Endothelial cell (in vitro differentiated cells): ENCODE data around the gene RNF167. TPM values are rescaled to one million over a fixed set of nuclear protein-coding genes. Genes with fewer than 3 reads are reported as not detected.
"Not testable (repeated sequence)": the region's sequence is repeated elsewhere in the genome, so short reads cannot be mapped to it uniquely, and the experiment has no call there.

Source experiments
- DNase-seq: peaks from one replicate; pipeline ENCODE4 v3.0.0; 2021; ENCODE audit warnings: low spot score
- H3K27ac Mint-ChIP-seq: one replicate; pipeline ENCODE4 v1.8.0; 2021; ENCODE audit warnings: mixed read lengths, inconsistent platforms; ENCODE audit not compliant: unreplicated experiment
- H3K27me3 Mint-ChIP-seq: one replicate; pipeline ENCODE4 v1.8.0; 2021; ENCODE audit warnings: mild to moderate bottlenecking, moderate library complexity, mixed read lengths, inconsistent platforms; ENCODE audit not compliant: unreplicated experiment
- H3K36me3 Mint-ChIP-seq: one replicate; pipeline ENCODE4 v1.8.0; 2021; ENCODE audit warnings: mild to moderate bottlenecking, low read depth, mixed read lengths, inconsistent platforms; ENCODE audit not compliant: unreplicated experiment
- H3K4me1 Mint-ChIP-seq: one replicate; pipeline ENCODE4 v1.8.0; 2021; ENCODE audit warnings: mild to moderate bottlenecking, mixed read lengths, inconsistent platforms; ENCODE audit not compliant: unreplicated experiment
- H3K4me3 Mint-ChIP-seq: one replicate; pipeline ENCODE4 v1.8.0; 2021; ENCODE audit warnings: mild to moderate bottlenecking, mixed read lengths, inconsistent platforms; ENCODE audit not compliant: unreplicated experiment
- H3K9me3 Mint-ChIP-seq: one replicate; pipeline ENCODE4 v1.8.0; 2021; ENCODE audit warnings: mixed read lengths, inconsistent platforms; ENCODE audit not compliant: unreplicated experiment
- total RNA-seq: library from RNA; stranded (reverse); fragmentation: NEBNext Ultra II Directional; extraction: Animal tissue kit (Norgen Biotek cat#: 25700); gene quantifications from one replicate; pipeline ENCODE4 v1.2.1, GENCODE V29; 2021; ENCODE audit not compliant: unreplicated experiment
- TF ChIP-seq, protein P1 (sequence below): fragments of 200-600 bp; sonication (generic); IDR thresholded peaks from one replicate; pipeline ENCODE4 v1.5.0; 2021; ENCODE audit warnings: antibody characterized with exemption; ENCODE audit not compliant: unreplicated experiment

The RNF167 gene
- total RNA-seq, 1 donor from 2014 or later, result 92.3 TPM

DNA sequence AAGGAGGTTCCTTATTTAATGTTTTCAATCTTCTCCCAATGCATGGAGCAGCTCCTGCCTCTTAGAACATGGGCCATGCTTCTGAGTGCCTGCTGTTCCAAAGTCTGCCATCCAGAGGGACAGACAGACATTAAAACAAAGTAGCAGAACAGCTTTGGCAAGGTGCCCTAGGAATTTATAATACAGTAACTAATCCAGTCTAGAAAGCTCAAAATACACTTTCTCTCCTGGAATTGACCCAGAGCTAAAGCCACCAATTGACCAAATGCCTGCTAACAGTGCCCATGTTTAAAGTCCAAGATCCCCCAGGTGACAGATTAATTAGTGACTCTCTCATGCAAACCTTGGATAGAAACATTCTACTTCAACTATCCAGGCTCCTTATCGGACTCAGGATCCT, 26.1 kb upstream of the RNF167 start:
- DNase-seq, result no peak
- no peak overlapping the region for H3K27ac Mint-ChIP-seq
- TF ChIP-seq, protein P1, sequence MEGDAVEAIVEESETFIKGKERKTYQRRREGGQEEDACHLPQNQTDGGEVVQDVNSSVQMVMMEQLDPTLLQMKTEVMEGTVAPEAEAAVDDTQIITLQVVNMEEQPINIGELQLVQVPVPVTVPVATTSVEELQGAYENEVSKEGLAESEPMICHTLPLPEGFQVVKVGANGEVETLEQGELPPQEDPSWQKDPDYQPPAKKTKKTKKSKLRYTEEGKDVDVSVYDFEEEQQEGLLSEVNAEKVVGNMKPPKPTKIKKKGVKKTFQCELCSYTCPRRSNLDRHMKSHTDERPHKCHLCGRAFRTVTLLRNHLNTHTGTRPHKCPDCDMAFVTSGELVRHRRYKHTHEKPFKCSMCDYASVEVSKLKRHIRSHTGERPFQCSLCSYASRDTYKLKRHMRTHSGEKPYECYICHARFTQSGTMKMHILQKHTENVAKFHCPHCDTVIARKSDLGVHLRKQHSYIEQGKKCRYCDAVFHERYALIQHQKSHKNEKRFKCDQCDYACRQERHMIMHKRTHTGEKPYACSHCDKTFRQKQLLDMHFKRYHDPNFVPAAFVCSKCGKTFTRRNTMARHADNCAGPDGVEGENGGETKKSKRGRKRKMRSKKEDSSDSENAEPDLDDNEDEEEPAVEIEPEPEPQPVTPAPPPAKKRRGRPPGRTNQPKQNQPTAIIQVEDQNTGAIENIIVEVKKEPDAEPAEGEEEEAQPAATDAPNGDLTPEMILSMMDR, result no peak
- no peaks in the 10 kb centered on the region for H3K36me3 Mint-ChIP-seq
- no peak overlapping the region for H3K4me3 Mint-ChIP-seq
- H3K4me1 Mint-ChIP-seq, result no peaks in the 10 kb centered on the region
- no peaks in the 10 kb centered on the region for H3K9me3 Mint-ChIP-seq
- H3K27me3 Mint-ChIP-seq, result peaks cover 4% of the 10 kb centered on the region

DNA sequence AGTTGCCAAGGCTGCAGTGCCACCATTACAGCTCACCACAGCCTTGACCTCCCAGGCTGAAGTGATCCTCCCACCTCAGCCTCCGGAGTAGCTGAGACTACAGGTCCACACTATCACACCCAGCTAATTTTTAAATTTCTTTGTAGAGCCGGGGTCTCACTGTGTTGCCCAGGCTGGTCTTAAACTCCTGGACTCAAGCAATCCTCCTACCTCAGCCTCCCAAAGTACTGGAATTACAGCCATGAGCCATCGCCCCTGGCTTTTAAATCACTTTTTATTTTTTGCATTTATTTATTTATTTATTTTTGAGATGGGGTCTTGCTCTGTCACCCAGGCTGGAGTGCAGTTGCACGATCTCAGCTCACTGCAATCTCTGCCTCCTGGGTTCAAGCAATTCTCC, 25.5 kb upstream of the RNF167 start:
- H3K9me3 Mint-ChIP-seq, H3K27ac Mint-ChIP-seq, DNase-seq, H3K4me1 Mint-ChIP-seq, H3K36me3 Mint-ChIP-seq, H3K27me3 Mint-ChIP-seq, H3K4me3 Mint-ChIP-seq: not testable (repeated sequence)

DNA sequence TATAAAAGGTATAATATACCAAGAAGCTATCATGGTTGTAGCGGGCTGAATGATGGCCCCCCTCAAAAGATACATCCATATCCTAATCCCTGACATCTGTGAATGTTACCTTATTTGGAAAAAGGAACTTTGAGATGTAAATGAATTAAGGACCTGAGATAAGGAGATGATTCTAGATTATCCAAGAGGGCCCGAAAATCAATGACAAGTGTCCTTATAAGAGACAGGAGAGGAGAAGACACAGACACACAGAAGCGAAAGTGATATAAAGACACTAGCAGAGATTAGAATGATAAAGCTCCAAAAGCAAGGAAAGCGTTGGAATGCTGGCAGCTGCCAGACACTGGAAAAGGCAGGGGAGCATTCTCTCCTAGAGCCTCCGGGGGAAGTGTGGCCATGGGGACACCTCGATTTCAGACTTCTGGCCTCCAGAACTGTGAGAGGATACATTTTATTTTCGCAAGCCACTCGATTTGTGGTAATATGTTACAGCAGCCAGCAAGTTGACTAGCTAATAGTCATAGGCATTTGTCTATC, 20.5 kb upstream of the RNF167 start:
- TF ChIP-seq, protein P1, result no peak
- H3K36me3 Mint-ChIP-seq, result no peaks in the 10 kb centered on the region
- DNase-seq, result no peak
- H3K4me3 Mint-ChIP-seq, result no peak overlapping the region
- no peaks in the 10 kb centered on the region for H3K4me1 Mint-ChIP-seq
- H3K9me3 Mint-ChIP-seq, result no peaks in the 10 kb centered on the region
- no peaks in the 10 kb centered on the region for H3K27me3 Mint-ChIP-seq
- H3K27ac Mint-ChIP-seq, result no peak overlapping the region

DNA sequence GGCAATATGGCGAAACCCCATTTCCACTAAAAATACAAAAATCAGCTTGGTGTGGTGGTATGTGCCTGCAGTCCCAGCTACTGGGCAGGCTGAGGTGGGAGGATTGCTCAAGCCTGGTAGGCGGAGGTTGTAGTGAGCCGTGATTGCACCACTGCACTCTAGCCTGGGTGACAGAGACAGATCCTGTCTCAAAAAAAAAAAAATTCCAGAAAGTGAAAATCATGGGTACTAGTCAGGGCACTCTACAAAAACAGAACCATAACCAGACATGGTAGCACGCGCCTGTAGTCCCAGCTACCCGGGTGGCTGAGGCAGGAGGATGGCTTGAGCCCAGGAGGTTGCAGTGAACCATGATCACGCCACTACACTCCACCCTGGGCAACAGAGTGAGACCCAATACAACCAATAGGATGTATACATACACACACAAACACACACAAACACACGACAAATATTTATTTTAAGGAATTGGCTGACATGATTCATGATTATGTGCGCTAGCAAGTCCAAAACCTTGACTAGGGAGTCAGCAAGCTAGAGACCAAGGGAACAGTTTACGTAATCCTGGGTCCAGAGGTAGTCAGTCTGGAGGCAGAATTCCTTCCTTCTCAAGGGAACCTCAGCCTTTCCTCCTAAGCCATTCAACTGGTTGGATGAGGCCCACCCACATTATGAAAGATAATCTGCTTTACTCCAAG, 19.6 kb upstream of the RNF167 start:
- no peaks in the 10 kb centered on the region for H3K36me3 Mint-ChIP-seq
- no peaks in the 10 kb centered on the region for H3K27me3 Mint-ChIP-seq

DNA sequence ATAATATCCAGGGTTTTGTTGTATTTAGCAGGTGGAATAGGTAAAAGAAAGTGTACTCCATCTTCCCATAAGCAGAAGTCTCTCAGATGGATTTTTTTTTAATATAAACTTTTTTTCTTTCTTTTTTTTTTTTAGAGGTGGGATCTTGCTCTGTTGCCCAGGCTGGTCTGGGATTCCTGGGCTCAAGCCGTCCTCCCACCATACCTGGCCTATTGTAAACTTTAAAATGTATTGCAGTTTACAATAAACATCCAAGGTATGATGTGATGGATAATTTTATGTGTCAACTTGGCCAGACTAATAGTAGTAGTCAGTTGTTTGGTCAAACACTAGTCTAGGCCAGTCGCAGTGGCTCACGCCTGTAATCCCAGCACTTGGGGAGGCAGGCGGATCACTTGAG, 18.7 kb upstream of the RNF167 start:
- Mint-ChIP-seq H3K9me3 (no peaks in the 10 kb centered on the region), H3K36me3 (peaks cover under 1% of the 10 kb centered on the region), H3K4me3 (no peak overlapping the region), H3K4me1 (no peaks in the 10 kb centered on the region), H3K27me3 (no peaks in the 10 kb centered on the region), H3K27ac (no peak overlapping the region)
- no peak for DNase-seq
- TF ChIP-seq, protein P1, result no peak

More for the DNA sequence above, 19.6 kb upstream of the RNF167 start:
- Mint-ChIP-seq H3K4me3 (no peak overlapping the region), H3K27ac (no peak overlapping the region), H3K9me3 (no peaks in the 10 kb centered on the region), H3K4me1 (no peaks in the 10 kb centered on the region)
- TF ChIP-seq, protein P1, result no peak
- DNase-seq, result no peak

DNA sequence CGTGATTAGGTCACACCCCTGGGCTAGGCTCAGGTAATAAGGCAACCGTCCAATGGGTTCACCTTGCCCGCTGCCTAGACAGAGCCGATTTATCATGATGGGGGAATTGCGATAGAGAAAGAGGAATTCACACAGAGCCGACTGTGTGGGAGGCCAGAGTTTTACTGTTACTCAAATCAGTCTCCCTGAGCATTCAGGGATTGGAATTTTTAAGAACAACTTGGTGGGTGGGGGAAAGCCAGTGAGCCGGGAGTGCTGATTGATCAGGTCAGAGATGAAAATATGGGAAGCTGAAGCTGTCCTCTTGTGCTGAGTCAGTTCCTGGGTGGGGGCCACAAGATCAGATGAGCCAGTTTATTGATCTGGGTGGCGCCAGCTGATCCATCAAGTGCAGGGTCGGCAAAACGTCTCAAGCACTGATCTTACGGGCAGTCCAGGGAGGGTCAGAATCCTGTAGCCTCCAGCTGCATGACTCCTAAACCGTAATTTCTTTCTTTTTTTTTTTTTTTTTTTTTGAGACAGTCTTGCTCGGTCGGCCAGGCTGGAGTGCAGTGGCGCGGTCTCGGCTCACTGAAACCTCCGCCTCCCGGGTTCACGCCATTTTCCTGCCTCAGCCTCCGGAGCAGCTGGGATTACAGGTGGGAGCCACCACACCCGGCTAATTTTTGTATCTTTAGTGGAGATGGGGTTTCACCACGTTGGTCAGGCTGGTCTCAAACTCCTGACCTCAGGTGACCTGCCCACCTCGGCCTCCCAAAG, 13.3 kb upstream of the RNF167 start:
- not testable (repeated sequence) for H3K27ac Mint-ChIP-seq, H3K4me1 Mint-ChIP-seq, H3K9me3 Mint-ChIP-seq, DNase-seq, H3K27me3 Mint-ChIP-seq
- H3K4me3 Mint-ChIP-seq, result peak overlapping the region; percentile 3
- H3K36me3 Mint-ChIP-seq, result peaks cover 23% of the 10 kb centered on the region
